Measurements from ENCODE around the gene ZFP36L1.

DNA sequence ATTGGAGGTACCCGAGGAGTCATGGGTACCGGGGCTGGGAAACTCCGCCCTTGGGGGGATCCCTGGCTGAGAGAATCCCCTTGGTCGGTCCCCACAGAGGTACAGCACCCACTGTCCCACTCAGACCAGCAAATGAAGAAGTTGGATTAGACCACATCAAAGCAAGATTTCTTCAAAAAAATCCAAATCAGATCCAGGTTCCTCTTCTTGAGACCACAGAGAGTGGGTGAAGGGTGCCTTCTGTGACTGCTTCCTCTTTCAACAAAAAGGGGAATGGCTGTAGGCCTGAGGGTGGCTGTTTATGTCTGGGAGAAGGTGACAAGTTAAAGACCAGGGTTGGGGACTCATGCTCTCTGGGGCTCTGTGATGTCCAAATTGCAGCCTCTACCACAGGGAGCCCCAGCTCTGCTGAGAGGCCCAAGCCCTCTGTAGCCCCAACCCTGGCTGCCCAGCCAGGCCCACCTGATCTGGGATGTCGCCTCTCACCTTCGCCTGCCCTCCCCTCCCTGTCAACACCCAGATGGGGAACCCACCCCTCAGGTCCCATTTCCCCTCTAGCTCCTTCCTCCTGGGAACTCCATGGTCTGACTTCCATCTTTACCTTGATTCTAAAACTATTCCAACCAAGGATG lies 50.9 kb downstream of the ZFP36L1 start:
- TF ChIP-seq CTCF (IDR thresholded peaks at IDR 0.05): no peak
- no peak for TF ChIP-seq POLR2A (IDR thresholded peaks at IDR 0.05)

Data from vagina (tissue), 2 donors.